HepG2 (cell line): ENCODE data around the gene RRP12.

Experiments used
- FOXJ3 ChIP-seq: sonication (generic); formaldehyde crosslinking; IDR thresholded peaks from 2 replicates; pipeline ENCODE4 v1.4.0; 2020; ENCODE audit warnings: missing genetic modification reagents, mild to moderate bottlenecking, borderline replicate concordance
- HMG20B ChIP-seq: conservative IDR thresholded peaks from 2 replicates; pipeline ENCODE4 v1.6.1; 2016; ENCODE audit warnings: missing genetic modification reagents, missing compliant biosample characterization
- HOXA7 ChIP-seq: sonication (generic); formaldehyde crosslinking; IDR thresholded peaks from 2 replicates; pipeline ENCODE4 v1.8.1; 2022; ENCODE audit warnings: mild to moderate bottlenecking, missing genetic modification reagents, moderate library complexity
- KDM1A ChIP-seq: IDR thresholded peaks from 2 replicates; pipeline ENCODE4 v1.6.1; 2016; ENCODE audit warnings: missing compliant biosample characterization
- POLR2A ChIP-seq, 2 experiments: IDR thresholded peaks; 2 replicates each; pipeline ENCODE4 v1.6.1; 2011; ENCODE audit warnings: low read depth in 2 of 2, low read length in 2 of 2, mild to moderate bottlenecking in 1 of 2, moderate library complexity in 1 of 2; ENCODE audit not compliant: insufficient read depth in 1 of 2
- ZBTB40 ChIP-seq, 2 experiments: fragments of 450-650 bp in 1 of 2; sonication (generic) in 1 of 2; formaldehyde crosslinking in 1 of 2; IDR thresholded peaks; 2 replicates each; pipeline versions ENCODE4 v1.6.1 to v1.8.0; 2016 to 2022; ENCODE audit warnings: antibody characterized with exemption in 1 of 2, mild to moderate bottlenecking in 1 of 2, missing genetic modification reagents in 1 of 2
- ZNF138 ChIP-seq: sonication (generic); formaldehyde crosslinking; IDR thresholded peaks from 2 replicates; pipeline ENCODE4 v1.5.0; 2020; ENCODE audit warnings: mild to moderate bottlenecking, low read depth, missing genetic modification reagents
- ZNF180 ChIP-seq: sonication (generic); formaldehyde crosslinking; IDR thresholded peaks from 2 replicates; pipeline ENCODE4 v1.4.0; 2020; ENCODE audit warnings: low read depth, missing genetic modification reagents, borderline replicate concordance
- ZNF318 ChIP-seq: sonication (generic); formaldehyde crosslinking; IDR thresholded peaks from 2 replicates; pipeline ENCODE4 v1.4.0; 2020; ENCODE audit warnings: mild to moderate bottlenecking, missing genetic modification reagents
- ZNF546 ChIP-seq: sonication (generic); formaldehyde crosslinking; conservative IDR thresholded peaks from 2 replicates; pipeline ENCODE4 v1.8.1; 2023; ENCODE audit warnings: mild to moderate bottlenecking, missing genetic modification reagents

DNA sequence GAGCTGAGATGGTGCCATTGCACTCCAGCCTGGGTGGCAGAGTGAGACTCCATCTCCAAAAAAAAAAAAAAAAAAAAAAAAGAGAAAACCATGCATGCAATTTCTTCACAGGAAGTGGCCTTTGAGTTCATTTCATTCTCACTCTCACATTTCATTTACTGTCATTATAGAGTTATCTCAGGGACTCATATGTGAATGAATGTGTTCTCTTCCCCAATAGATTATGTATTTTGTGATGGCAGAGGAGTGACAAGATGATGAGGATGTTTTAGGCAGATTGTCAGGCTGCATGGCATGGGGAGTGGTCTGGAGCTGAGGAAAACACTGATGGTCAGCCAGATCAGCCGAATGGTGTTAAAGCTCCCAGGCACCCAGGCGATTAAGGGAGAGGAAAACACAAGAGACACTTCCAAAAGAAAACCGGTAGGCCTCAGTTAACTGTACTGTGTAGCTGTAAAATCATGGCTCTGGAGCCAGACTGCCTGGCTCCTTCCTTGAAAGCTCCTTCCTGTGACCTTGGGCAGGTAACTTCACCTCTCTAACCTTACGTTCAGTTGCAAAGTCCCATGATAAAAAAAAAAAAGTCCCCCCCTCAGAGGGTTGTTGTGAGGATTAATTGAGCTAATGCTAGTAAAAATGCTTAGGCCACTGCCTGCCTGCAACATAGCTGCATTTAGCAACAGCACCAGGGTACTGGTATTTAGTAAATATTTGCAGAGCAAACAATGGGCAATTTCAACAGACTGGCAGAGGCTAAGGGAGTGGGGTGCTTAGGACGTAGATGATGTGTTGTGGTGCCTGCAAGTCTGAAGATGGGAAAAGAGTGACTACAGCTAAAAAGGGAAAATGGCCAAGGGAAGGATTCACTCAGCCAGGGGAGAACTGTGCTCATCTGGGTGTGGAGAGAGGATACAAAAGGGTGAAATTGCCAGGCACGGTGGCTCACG is 73.5 kb downstream of the RRP12 start:
- TF ChIP-seq HOXA7 (CRISPR knock-in tag), result no peak
- no peak for TF ChIP-seq ZNF318 (CRISPR knock-in tag)
- no peak for TF ChIP-seq ZBTB40 (IDR thresholded peaks at IDR 0.05)
- no peak for TF ChIP-seq ZBTB40 (CRISPR knock-in tag; IDR thresholded peaks at IDR 0.05)
- no peak for TF ChIP-seq ZNF138
- TF ChIP-seq FOXJ3 (CRISPR knock-in tag), result peak; percentile 96; the same call in 1 of the 2 replicates
- no peak for TF ChIP-seq ZNF546
- TF ChIP-seq KDM1A (CRISPR knock-in tag), result 0 out of 2 replicates have a peak, but pooled peaks have one; percentile 80
- TF ChIP-seq HMG20B (CRISPR knock-in tag), result peak; percentile 78
- TF ChIP-seq ZNF180 (CRISPR knock-in tag), result no peak
- no peak for TF ChIP-seq POLR2A (IDR thresholded peaks at IDR 0.05; ENCODE audit: insufficient read depth in 1 of 2, low read depth in 2 of 2, low read length in 2 of 2)
